Measurements from ENCODE around the gene ATXN7.

The ATXN7 gene

DNA sequence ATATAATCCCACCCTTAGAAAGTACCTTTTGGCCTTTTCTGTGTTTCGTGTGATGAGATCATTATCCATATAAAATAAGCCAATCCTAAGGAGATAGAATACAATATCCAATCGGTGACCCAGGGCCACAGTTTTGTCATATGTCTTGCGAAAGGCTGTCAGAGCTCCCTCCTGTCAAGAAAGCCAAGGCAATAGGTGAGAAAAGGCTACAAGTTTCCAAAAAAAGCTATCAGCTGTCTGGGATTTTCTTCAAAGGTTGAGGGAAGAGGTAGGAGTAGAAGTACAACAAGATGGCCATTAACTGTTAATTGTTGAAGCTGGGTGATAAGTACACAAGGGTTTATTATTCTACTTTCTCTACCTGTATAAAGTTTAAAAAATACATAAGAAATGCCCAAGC, 155.6 kb downstream of the ATXN7 start:
- DNase-seq (ENCODE audit: low read depth in 2 of 2), result no peak

DNA sequence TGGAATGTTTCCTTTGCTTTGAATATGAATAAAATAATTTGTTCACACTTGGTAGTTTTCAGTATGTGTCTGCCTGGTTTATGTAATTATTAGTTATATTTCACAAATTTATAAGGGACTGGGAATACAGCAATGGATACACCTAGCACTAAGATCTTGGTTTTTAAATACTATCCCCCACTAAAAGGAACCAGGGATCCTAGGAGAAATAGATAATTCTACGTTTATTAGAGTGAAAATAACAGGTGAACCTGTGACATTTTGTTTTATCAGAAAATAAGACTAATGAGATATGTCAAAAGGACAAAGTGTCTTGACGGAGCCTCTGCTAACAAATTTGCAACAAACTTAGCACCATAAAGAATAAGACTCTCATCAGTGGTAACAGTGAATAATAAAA, 156.2 kb downstream of the ATXN7 start:
- no peak for DNase-seq (ENCODE audit: low read depth in 2 of 2)

DNA sequence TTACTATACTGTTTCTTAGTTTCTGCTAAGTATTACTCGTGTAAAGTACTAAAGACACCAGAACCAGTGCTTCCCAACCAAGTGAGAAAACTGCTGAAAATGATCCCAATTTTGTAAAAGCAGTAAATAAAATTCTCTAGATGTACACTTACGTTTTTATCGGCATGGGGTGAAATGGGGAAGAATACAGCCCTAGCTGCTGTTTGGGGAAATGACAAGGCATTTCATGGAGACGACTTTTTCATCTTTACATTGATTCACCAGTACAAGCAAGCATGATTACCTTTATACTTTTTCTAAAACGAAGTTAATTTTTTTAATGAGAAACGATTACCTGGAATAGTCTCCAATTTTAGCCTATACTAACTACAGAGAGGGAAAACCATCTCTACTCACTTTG, 158.3 kb downstream of the ATXN7 start:
- DNase-seq (ENCODE audit: low read depth in 2 of 2), result no peak

DNA sequence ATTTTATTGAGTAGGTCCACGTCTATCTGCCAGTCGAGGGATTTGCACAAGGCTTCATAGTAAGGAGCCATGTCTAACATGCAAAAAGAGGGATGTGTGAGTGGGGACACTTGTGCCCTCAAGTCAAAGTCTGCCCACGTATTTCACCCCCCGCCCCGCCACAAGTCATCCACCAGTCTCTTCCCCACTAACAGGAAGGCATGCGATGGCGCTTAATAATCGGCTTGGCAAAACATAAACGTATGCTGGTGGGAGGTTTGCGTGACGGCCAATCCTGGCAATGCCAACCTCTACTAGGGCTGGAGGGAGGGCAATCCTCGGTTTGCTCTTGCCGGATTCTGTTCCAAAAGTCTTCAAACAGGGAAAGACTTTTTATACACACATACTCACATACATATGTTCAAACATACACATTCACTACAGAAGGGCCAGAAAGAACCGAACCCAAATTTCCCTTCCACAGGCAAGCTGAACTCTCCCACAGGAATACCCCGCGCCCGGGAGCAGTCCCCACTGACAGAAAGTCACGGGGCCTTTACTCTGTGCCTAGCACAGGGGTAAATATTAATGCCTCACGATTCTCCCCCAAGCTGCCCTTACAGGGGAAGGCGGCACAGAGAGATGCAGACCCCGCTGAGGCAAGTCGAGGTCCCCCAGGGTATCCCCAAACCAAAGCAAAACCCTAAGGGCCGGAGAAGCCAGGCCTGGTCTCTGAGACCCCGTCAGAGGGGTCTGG, 159.0 kb downstream of the ATXN7 start:
- no peak for DNase-seq (ENCODE audit: low read depth in 2 of 2)

DNA sequence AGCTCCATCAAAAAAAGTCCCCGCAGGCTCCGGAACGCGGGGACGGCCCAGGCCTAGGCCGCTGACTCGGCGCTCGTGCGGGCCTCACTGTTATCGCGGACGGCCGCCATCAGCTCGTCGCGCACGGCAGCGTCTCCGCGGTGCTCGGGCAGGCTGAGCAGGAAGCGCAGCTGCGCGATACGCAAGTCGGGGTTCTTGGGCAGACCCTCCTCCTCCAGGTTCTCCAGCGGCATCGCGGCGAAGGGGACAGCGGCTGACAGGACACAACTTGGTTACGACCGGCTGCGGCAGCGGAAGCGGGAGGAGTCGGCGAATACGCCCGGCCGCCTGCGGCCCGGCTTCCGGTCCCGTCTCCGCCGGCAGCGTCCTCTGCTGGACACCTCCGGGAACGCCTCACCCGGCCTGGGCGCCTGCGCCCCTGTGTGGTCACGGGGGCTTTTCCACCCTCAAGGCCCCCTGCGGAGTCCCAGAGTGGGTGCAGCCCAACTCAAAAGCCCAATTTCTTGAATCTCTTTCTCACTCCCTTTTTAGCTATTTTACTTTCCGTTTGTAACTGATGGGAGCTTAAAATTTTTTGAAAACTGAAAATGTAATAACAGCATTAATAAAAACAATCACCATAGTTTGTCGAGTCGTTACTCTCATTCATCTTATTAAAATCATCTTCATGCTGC, 159.7 kb downstream of the ATXN7 start, which contains the start of gene PSMD6:
PSMD6 (minus strand) TSS at position 308 of the 674 bp plus-strand sequence; CDS start at position 233, 75 bp downstream.
- peak; percentile 85 to 90 for DNase-seq (ENCODE audit: low read depth in 2 of 2)

DNA sequence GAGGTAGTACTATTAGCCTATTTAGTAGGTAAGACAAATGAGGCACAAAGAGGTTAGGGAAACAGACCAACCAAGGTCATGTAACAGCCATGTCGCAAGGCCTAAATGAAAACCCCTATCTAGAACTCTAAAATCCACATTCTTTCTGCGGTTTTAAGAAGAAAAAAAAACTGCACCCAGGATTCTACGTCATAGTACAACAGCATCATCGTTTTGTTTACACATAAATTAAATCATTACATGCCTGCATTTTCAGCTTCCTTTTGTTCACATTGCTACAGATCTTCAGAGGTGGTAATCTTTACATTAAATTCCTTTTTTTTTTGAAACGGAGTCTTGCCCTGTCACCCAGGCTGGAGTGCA, 160.2 kb downstream of the ATXN7 start:
- DNase-seq (ENCODE audit: low read depth in 2 of 2), result no peak

DNA sequence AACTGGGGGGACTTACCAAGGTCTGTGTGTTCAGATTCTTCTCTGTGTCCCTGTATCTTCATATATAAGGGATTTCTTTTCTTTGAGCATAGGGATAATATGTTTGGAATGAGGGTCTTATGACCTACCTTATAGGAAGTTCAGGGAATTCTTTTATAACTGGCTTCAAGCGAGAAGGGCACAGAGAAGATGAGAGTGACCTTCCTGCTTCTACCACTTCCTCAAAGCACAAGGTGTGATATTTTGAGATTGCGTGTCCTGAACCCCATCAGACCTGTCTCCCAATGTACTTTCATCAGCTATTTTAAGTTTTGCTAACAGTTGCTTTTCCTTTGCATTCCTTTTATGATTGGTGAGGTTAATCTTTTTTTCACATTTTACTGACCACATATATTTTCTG, 162.7 kb downstream of the ATXN7 start:
- DNase-seq (ENCODE audit: low read depth in 2 of 2), result no peak

DNA sequence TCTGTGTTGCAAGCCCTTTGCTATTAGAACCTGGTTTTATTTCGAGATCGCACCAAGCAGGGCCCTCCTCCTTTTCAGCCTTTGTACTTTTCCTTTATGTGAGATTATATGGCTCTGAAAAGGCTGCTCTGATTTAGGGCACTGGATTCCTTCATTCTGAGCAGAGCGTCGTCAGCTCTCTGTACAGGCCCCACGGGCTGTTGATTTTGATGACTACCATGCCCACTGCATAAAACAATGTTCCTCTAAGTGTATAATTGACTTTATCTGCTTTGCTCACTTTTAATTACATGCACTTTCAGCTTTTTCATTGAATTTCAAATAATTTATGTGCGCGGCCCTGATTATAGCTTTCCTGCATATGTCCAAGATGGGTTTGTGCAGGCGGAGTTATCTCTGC, 164.0 kb downstream of the ATXN7 start:
- no peak for DNase-seq (ENCODE audit: low read depth in 2 of 2)

DNA sequence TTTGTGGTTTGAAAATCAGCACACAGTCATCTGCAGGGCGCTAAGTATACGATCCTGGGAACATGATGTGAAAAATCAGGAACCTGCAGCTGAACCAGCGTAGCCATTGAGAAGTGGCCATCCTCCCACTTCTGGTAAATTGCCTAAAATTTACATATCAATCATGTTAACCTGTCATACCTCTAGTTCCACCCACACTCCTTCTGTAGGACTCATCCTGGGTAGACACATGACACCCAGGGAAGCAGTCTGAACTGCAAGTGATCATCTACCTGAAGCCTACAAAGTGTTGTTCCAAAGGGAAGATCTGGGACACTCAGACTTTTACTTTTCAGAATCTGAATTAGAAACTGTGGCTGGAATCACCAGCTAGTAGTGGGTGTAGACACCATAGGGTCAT, 165.1 kb downstream of the ATXN7 start:
- no peak for DNase-seq (ENCODE audit: low read depth in 2 of 2)

DNA sequence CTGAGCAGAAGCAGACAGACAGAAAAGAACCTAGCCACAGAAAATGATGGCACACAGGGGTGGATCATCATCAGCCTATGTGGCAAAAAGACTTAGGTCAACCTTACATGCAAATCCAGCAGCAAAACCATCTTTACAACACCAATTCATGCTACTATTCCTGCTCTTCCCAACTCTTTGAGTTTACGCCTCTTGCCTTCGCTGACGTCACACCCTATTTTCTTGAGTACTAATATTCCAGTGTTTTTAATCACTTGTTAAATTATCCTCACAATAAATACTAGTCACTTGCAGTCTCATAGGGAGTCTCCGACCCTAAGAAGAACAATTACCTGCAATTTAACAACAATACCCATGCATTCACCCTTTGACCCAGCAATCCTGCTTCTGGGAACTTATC, 165.6 kb downstream of the ATXN7 start:
- DNase-seq (ENCODE audit: low read depth in 2 of 2), result no peak

DNA sequence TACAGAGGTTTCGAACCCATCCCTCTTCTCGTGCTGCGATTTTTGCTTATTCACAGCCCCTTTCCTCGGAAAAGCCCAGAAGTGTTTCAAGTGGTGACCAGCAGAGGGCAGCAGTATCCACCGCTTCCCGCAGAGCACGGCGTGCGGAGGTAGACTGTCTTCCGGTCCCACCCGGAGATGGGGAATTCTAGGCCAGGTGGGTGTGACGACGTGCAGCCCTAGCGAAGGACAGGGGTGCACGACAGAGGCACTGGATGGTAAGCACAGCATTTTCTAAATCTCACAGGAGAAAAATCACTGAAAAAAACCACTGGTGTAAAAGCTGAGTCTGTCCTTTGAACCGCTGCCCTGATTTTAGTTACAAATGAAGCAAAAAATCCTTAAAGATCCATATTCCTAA, 167.1 kb downstream of the ATXN7 start:
- DNase-seq (ENCODE audit: low read depth in 2 of 2), result peak; percentile 52 to 70

DNA sequence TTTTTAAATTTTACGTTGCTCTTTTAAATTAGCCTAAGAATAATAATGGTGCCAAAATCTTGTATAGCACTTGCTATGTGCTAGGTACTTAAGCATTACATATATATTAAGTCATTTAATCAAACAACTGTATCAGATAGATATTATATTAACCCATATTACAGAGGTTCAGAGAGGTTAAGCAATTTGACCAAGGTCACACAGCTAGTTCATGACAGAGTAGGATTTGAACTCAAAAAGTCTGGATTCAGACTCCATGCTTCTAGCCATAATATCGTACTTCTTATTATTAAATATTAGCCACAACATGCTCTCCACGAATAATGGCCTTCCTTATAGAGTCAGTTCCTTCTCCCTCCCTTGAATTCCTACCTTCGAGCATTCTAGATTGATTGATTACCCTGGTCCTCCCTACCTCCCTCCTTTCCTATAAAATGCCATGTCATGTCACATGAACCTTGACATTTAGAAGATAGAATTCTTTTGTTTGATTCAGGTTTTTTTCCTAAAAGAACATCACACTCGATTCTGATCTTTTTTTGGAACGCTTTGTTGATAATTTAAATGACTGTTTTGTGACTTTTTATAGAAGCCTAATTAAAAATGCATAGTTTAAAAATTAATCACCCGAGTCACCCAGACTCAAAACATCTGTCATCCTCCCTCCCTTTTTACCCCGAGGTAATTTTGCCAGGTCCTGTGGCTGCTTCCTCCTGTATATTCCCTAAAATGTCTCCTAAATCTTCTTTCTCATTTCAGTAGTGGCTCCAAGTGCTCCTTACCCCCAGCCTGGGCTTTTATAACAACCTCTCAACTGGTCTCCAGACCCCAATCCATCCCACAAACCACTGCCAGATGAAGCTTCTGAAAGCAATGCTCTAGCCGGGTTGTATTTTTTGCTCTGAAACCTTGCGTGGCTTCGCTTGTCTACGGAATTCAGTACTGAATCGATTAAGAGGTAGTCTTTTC, 168.2 kb downstream of the ATXN7 start:
- no peak for DNase-seq (ENCODE audit: low read depth in 2 of 2)

DNA sequence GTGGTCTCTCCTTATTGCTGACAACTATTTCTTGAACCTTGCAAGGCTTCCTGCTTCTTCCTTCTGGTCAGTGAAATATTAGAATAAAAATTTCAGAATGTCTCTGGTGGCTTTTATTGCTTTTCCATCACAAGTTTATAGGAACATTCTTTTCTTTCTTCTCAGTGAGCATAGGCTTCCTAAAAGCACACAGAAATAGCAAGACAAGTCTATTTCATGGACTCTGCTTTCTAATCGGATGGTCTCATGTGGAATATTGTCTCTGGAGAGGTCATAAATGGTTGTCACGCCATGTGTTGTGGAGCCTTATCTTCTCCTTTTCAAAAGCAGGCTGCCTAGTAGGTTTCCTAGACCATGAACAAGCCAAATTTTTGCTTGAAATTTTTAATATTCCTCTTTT, 169.4 kb downstream of the ATXN7 start:
- DNase-seq (ENCODE audit: low read depth in 2 of 2), result no peak

DNA sequence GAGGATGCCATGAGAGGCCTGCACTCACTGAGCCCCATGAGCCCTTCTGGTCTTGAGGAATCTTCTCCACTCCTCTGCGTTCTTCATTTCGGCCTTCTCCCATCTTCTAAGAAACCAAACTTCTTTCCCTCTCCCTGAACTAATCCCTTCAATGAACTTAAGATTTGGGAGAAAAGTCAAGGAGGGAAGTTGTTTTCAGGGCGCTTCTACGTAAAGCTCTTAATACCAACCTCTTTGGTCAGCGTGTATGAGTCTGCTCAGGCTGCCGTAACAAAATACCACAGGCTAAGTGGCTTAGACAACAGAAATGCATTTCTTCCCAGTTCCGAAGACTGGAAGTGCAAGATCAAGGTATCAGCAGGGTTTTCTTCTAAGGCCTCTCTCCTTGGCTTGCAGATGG, 173.4 kb downstream of the ATXN7 start:
- DNase-seq (ENCODE audit: low read depth in 2 of 2), result no peak

DNA sequence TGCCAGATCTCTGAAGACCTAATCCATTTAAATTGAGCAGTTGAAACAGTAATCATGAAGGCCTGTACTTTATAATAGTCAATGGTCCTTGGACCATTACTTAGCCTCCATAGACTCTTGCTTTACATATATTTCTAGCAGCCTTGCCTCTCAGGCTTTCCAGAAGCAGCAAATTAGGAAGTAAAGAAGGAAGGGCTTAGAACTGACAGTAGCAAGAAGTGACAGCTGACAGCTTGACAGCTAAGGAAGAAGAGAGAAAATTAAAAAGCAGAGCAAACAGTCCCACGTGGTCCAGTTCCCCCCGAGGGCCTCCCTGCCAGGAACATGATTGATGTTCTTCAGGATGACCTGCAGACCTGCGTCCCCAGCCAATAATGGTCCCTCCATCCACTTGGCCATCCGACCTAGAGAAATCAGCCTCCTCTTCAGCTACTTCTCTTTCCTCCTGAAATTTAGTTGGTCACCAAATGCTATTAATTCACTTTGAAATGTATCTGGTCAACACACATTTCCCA, 174.6 kb downstream of the ATXN7 start:
- no peak for DNase-seq (ENCODE audit: low read depth in 2 of 2)

DNA sequence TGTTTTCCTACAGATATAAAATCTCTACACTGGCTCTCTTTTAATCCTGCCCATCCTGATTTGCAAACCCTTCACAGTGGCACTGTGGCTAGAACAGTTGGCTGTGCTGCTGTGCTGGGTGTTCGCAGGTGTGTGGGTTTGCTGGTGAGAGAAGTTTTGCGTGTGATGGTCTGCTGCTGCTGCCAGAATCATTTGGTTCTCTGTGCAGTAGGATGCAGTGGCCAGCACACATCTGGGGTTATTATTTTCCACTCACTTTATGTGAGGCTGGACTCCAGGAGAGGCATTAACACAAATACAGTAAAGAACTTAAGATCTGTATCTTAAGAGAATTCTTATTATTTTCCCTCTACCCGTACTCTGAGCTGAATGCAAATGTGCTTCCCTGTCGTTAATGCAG, 175.7 kb downstream of the ATXN7 start:
- DNase-seq (ENCODE audit: low read depth in 2 of 2), result no peak

DNA sequence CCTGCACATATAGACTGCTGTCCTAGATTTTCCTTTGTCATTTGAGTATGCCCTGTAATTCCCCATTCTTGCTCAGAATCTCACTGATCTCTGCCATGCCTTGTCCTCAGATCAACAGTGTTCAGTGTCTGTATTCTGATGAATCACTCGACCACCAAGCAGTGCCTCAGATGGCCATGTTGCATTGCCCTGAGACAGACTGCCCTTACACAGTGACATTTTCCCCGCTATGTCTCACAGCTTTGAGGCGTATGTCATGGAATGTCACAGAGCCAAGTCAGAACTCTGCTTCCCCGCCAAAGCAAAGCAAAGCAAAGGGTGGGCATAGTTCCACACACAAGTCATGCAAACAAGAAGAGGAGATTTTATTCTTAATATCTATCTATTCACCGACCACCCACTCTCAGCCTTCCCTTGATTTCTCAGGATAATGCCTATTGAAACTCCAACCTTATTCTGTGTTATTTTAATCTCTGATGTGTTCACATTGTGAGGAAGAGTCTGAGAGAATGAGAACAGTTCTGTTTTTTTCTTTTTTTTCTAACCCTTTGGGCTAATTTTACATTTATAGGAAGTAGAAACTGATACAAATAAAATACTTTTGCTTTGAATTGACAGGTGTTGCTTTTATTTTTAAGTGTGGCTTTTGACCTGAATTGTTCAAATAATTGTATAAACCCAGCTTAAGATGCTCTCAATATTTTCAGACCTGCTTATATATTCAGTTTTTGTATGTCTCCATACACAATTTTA, 176.5 kb downstream of the ATXN7 start:
- no peak for DNase-seq (ENCODE audit: low read depth in 2 of 2)

DNA sequence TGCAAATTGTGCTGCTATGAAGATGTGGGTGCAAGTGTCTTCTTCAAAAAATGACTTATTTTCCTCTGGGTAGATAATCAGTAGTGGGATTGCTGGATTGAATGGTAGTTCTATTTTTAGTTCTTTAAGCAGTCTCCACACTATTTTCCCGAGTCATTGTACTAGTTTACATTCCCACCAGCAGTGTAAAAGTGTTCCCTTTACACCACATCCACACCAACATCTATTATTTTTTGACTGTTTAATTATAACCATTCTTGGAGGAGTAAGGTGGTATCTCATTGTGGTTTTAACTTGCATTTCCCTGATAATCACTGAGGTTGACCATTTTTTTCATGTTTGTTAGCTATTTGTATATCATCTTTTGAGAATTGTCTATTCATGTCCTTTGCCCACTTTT, 179.3 kb downstream of the ATXN7 start:
- no peak for DNase-seq (ENCODE audit: low read depth in 2 of 2)

DNA sequence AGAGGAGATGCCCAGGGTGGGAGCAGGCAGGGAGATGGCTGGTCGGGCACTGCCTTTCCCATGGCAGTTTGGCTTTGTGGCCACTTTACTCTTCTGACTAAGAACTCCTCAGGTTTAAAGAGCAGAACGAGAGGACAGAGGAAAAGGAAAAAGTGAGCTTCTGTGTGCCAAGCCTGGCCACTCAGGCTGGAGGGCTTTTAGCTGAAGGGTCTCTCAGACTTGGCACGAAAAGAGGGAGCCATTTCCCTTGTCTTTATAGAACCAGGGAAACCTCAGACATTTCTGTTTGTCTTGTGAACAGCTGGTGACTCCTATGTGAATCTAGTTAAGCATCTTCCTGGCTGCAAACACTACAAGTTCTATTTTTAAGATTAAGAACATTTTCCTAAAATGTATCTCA, 182.9 kb downstream of the ATXN7 start:
- DNase-seq (ENCODE audit: low read depth in 2 of 2), result no peak

DNA sequence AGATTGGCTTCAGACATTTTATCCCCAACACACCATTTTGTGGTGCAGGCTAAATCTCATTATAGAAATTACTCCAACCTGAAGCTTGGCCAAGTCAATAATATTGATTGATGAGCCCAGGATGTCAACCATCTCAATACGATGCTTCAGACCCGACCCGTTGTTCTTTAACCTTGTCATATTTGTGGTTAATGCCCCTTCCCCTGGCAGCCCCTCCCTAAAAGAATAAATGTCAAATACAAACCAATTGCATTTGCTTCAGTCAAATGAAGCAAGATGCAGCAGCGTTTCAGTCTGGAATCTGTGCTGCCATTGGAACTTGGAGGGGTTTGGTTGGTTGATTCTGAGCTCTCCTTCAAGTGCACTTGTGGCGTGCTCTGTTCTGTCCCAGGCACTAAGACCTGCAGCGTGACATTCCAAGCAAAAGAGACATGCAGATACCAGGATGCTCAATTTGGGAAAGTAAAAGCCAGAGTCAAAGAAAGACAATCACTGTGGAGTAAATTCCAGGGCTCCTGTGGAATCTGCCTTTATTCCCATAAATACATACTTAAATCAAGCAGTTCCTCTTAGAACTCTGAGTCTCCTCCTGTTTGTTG, 183.4 kb downstream of the ATXN7 start:
- no peak for DNase-seq (ENCODE audit: low read depth in 2 of 2)

DNA sequence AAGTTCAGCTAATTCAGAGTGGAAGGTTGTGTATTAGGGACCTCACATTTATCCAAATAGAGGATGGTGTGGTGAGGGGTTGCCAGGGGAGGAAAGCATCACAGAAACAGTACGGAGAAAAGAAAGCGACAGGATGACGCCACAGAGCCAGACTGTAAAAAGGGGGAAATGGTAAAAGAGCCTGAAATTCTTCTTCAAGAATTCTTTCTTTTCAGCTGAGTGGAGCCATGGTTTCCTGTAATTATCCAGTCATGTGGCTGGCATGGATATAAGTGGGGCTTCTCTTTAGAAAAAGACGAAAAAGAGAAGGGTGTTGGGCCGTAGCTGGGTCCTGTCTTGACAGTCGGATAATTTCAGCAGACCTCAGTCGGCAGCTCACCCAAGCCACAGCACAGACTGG, 184.1 kb downstream of the ATXN7 start:
- DNase-seq (ENCODE audit: low read depth in 2 of 2), result no peak

All from stimulated activated CD4-positive, alpha-beta T cell treated with anti-CD3 and anti-CD28 coated beads, Interleukin-15, amount 100 ng/mL, for 48 hours (primary cell).